AG09319 (cell line): ENCODE measurements around the gene CEACAM6.
"Not testable (repeated sequence)": the region's sequence is repeated elsewhere in the genome, so short reads cannot be mapped to it uniquely, and the experiment has no call there.

Source experiments
- DNase-seq: peaks from one replicate; pipeline ENCODE4 v3.0.0-alpha.2; 2010; ENCODE audit warnings: low read depth; ENCODE audit errors: extremely low read depth
- CTCF ChIP-seq: IDR thresholded peaks from 2 replicates; pipeline ENCODE4 v1.5.1; 2011; ENCODE audit warnings: low read depth, mild to moderate bottlenecking, inconsistent platforms, low read length, moderate library complexity

Gene CEACAM6

GRCh38 chr19:41771410-41771809 is 16.1 kb downstream of the CEACAM6 start:
- no peak for TF ChIP-seq CTCF
- DNase-seq: no peak

DNA sequence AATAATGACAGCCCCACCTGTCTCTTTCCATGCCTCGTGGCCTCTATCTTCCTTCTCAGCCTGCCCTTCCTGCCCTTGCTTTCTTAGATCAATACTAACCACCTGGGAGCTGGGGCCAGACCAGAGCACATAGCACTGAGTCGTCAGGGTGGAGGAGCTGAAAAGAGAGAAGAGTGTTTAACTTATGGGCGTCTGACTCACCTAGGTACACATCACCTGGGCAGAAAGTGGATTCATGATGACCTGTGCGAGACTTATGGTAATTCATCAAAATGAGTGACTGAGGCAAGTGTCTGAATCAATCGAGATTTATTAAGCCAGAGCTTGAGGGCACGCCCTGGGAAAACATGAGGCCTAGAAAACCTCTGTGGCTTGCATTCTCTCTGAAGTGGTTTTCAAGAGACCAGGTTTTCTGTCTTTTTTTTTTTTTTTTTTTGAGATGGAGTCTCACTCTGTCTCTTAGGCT is 19.2 kb downstream of the CEACAM6 start:
- no peak for TF ChIP-seq CTCF
- DNase-seq: no peak

- no peak for DNase-seq
- no peak for TF ChIP-seq CTCF
Measured at GRCh38 chr19:41776700-41777099, 21.4 kb downstream of the CEACAM6 start.

DNA sequence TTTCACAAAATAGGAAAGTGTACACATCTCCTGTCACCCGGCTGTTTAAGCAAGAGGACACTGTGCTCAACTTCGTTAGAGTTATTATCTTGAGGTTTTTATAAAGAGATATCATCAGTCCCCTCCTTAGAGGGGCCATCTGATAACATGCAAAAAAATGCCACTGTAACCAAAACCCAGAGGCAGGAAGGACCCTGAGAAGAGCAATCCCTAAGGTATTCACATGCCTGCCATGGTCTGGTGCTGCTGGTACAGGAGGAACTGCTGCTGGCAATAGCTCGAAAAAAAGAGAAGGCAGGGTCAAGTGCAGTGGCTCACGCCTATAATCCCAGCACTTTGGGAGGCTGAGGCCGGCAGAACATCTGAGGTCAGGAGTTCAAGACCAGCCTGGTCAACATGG is 28.3 kb downstream of the CEACAM6 start:
- TF ChIP-seq CTCF: no peak
- DNase-seq: no peak

DNA sequence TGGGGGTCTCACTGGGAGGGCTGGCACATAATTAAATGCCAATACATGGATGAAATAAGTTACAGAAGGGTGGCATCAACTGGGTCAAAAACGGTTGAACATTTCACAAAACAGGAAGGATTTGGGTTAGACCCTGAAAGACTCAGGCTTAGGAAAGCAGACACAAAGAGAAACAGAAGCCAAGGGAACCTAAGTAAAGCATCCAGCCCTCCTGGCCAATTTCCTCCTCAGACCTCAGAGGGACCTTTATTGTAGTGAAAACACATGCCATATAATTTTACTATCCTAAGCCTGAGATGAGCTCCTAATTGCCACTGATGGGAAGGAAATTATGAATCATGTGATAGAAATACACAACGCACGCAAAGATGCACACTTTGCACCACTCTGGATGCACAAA is 29.0 kb downstream of the CEACAM6 start:
- no peak for TF ChIP-seq CTCF
- no peak for DNase-seq

- DNase-seq: no peak
- TF ChIP-seq CTCF: no peak
Measured at GRCh38 chr19:41784743-41785142, 29.4 kb downstream of the CEACAM6 start.

GRCh38 chr19:41785653-41786052 is 30.3 kb downstream of the CEACAM6 start:
- TF ChIP-seq CTCF: peak; percentile 83
- peak; percentile 10 for DNase-seq

- TF ChIP-seq CTCF: no peak
- no peak for DNase-seq
Measured at GRCh38 chr19:41787055-41787454, 31.7 kb downstream of the CEACAM6 start.

DNA sequence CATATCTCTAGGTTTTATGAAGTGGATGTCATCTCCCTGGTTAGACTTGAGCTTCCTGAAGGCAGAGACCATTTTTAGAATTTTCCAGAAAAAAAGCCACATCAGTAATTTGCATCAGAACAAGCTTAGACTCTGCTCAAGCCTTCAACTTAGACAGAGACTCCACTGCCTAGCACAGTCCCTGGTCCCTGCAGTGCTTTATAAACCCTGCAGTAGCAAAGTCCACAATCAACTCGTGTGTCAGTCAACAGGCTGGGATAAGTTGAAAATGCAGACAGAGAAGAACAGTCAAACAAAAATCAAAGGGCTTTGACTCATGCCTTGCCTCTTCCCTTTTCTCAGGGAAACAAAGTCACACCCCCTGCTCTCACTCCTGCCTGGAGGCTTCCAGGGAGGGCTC is 33.2 kb downstream of the CEACAM6 start:
- not testable (repeated sequence) for DNase-seq

- DNase-seq: not testable (repeated sequence)
Measured at GRCh38 chr19:41789053-41789452, 33.7 kb downstream of the CEACAM6 start.
